DMS 273 (cell line): Measurements from ENCODE around the gene SIPA1L3.
A peak's percentile ranks its signal among the peaks of the same experiment; 100 is the strongest.
"Not testable (repeated sequence)": the region's sequence is repeated elsewhere in the genome, so short reads cannot be mapped to it uniquely, and the experiment has no call there.

ENCODE experiments used
- DNase-seq: peaks from one replicate; lab custom pipeline; 2025; ENCODE audit not compliant: unreplicated experiment; lab: John Stamatoyannopoulos, UW

Gene SIPA1L3

GRCh38 chr19:37906869-37907734 is at the start of gene SIPA1L3:
SIPA1L3 (plus strand) TSS chr19:37907208; CDS start chr19:38081566, 174,358 bp downstream.
- peak; percentile 99 for DNase-seq

GRCh38 chr19:37864501-37864900 is 42.5 kb upstream of the SIPA1L3 start:
- no peak for DNase-seq

GRCh38 chr19:37865930-37866329 is 41.1 kb upstream of the SIPA1L3 start:
- not testable (repeated sequence) for DNase-seq

GRCh38 chr19:37867831-37868230 is 39.2 kb upstream of the SIPA1L3 start:
- peak; percentile 77 for DNase-seq

- DNase-seq = no peak
Observed at GRCh38 chr19:37869766-37870340, 37.2 kb upstream of the SIPA1L3 start.

- no peak for DNase-seq
Observed at GRCh38 chr19:37872383-37872782, 34.6 kb upstream of the SIPA1L3 start.

GRCh38 chr19:37874784-37875183 is 32.2 kb upstream of the SIPA1L3 start:
- no peak for DNase-seq

GRCh38 chr19:37876032-37876431 is 31.0 kb upstream of the SIPA1L3 start:
- no peak for DNase-seq

- DNase-seq = no peak
Observed at GRCh38 chr19:37877147-37877546, 29.9 kb upstream of the SIPA1L3 start.

GRCh38 chr19:37885392-37885791 is 21.6 kb upstream of the SIPA1L3 start:
- DNase-seq = peak; percentile 23

GRCh38 chr19:37886571-37886970 is 20.4 kb upstream of the SIPA1L3 start:
- no peak for DNase-seq

GRCh38 chr19:37893845-37894575 is 13.0 kb upstream of the SIPA1L3 start:
- no peak for DNase-seq

- no peak for DNase-seq
Observed at GRCh38 chr19:37896180-37896579, 10.8 kb upstream of the SIPA1L3 start.

- no peak for DNase-seq
Observed at GRCh38 chr19:37899453-37899852, 7.6 kb upstream of the SIPA1L3 start.

- DNase-seq = no peak
Observed at GRCh38 chr19:37899966-37900365, 7.0 kb upstream of the SIPA1L3 start.

- DNase-seq = peak; percentile 93
Observed at GRCh38 chr19:37902668-37903067, 4.3 kb upstream of the SIPA1L3 start.

GRCh38 chr19:37903096-37903495 is 3.9 kb upstream of the SIPA1L3 start:
- no peak for DNase-seq

GRCh38 chr19:37905946-37906868 is 801 bp upstream of the SIPA1L3 start, which contains the start of gene WDR87:
WDR87 (minus strand) TSS chr19:37906594; CDS start chr19:37898239, 8,355 bp downstream.
- DNase-seq = peak; percentile 85

- DNase-seq = peak; percentile 41
Observed at GRCh38 chr19:37907735-37908455, 887 bp downstream of the SIPA1L3 start.

GRCh38 chr19:37909661-37910199 is 2.7 kb downstream of the SIPA1L3 start:
- DNase-seq = no peak
